Amniotic stem cell (primary cell): ENCODE measurements around the gene NFE2L3.
"Not testable (repeated sequence)": the region's sequence is repeated elsewhere in the genome, so short reads cannot be mapped to it uniquely, and the experiment has no call there.

Source experiments
- DNase-seq: peaks from one replicate; lab custom pipeline; 2025; lab: John Stamatoyannopoulos, UW

The NFE2L3 gene, protein sequence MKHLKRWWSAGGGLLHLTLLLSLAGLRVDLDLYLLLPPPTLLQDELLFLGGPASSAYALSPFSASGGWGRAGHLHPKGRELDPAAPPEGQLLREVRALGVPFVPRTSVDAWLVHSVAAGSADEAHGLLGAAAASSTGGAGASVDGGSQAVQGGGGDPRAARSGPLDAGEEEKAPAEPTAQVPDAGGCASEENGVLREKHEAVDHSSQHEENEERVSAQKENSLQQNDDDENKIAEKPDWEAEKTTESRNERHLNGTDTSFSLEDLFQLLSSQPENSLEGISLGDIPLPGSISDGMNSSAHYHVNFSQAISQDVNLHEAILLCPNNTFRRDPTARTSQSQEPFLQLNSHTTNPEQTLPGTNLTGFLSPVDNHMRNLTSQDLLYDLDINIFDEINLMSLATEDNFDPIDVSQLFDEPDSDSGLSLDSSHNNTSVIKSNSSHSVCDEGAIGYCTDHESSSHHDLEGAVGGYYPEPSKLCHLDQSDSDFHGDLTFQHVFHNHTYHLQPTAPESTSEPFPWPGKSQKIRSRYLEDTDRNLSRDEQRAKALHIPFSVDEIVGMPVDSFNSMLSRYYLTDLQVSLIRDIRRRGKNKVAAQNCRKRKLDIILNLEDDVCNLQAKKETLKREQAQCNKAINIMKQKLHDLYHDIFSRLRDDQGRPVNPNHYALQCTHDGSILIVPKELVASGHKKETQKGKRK

DNA sequence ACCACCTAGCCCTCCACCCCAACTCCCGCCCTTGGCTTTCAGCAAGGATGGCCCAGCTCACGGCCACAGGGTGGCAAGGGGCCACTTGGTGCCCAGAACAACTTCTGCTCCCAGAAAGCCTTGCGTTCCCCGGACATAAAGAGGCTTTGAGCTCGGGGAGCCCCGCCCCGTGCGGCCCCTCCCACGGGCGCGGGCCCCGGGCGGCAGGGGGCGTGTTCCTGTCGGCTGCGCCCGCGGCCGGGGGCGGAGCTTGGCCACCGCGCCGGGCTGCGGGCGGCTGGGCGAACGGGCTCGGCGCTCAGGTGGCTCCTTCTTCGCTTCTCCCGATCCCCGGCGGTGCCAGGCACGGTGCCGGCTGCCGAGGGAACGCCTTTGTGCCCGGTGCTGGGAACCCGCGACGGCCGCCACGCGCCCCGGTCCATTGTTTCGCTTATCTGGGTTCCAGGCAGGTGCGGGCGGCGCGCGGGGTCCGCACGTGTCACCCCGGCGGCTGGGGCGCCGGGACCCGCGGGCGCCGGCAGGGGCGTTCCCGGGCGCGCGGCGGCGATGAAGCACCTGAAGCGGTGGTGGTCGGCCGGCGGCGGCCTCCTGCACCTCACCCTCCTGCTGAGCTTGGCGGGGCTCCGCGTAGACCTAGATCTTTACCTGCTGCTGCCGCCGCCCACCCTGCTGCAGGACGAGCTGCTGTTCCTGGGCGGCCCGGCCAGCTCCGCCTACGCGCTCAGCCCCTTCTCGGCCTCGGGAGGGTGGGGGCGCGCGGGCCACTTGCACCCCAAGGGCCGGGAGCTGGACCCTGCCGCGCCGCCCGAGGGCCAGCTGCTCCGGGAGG is at the start of gene NFE2L3:
Gene NFE2L3 (plus strand): TSS at position 246 of the 829 bp plus-strand sequence. CDS start 301 bp downstream, at position 547.
- DNase-seq, result peak; percentile 31

DNA sequence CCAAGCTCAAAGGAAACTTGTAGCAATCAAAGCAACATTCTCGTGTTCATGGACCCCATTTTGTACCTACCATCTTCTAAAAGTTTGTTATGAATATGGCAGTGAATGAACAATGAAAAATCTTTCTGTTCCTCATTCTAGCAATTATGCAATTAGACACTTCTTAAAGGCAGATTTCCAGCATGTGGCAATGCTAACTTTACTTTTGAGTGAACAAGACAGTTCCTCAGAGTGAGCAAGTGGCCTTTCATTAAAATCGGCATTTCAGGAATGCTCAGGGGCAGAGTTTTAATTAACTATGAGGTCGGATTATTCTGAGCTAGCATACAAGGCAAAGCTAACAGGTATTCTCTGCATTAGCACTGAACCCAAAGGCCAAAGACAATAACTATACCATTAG is 48.4 kb upstream of the NFE2L3 start:
- DNase-seq, result no peak

DNA sequence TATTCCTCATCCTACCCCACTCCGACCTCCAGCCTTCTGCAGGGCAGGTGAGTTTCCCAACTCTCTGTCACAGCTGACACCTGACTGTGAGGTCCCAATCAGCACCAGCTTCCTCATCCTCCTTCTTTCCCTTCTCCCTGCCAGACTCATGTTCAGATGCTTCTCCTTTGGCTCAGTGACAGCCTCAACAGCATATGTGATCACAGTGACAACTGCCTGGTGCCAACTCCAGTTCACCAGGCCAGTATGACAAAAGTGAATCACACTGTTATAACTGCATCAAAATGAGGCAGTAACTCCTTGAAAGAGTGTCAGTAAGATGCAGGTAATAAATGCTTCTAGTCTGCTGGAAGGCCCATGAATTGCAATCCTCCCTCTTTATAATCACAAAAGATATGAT is 46.8 kb upstream of the NFE2L3 start:
- no peak for DNase-seq

DNA sequence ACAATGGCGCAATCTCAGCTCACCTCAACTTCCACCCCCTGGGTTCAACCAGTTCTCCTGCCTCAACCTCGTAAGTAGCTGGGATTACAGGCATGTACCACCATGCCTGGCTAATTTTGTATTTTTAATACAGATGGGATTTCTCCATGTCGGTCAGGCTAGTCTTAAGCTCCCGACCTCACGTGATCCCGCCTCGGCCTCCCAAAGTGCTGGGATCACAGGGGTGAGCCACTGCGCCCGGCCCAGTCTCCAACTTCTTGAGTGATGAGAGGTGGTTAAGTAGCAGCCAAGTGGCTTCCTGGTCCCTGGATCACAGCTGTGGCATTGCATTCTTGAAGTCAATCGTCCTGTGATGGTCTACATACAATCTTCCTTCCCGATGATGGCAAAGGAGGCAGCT is 46.1 kb upstream of the NFE2L3 start:
- no peak for DNase-seq

DNA sequence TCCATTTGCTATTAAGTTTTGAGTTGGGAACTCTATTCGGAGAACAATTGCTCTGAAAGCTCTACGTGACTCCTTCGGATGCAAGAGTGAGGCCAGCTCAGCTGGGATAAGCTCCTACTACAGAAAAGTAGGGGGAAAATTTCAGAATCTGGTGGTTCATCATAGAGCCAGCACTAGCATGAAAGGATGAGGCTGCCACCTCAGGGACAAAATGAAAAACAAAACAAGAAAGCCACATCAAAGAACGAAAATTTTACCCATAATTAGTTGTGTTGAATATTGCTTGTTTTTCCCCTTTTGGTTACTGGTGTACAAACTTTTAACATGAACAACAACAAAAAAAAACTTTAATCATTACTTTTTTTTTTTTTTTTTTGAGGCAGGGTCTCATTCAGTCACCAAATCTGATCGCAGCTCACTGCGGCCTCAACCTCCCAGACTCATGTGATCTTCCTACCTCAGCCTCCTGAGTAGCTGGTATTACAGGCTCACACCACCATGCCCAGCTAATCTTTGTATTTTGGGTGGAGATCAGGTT is 39.7 kb upstream of the NFE2L3 start:
- DNase-seq, result no peak

DNA sequence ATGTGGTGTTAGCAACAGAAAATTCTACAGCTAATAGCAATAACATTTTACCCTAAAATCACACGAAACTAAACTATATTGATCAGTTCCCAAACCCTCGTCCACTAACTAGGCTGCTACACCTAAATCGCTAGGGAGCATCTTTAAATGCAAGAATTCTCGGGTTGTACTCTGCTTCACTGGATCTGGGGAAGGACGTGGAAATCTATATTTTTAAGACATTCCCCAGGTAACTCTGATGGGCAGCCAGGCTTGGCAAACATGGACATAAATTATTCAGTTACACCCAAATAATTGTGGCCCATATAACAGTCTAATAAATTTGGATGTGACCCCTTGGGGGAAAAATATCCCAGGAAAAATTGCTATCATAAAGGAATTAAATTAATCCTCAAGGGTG is 36.3 kb upstream of the NFE2L3 start:
- DNase-seq, result no peak

DNA sequence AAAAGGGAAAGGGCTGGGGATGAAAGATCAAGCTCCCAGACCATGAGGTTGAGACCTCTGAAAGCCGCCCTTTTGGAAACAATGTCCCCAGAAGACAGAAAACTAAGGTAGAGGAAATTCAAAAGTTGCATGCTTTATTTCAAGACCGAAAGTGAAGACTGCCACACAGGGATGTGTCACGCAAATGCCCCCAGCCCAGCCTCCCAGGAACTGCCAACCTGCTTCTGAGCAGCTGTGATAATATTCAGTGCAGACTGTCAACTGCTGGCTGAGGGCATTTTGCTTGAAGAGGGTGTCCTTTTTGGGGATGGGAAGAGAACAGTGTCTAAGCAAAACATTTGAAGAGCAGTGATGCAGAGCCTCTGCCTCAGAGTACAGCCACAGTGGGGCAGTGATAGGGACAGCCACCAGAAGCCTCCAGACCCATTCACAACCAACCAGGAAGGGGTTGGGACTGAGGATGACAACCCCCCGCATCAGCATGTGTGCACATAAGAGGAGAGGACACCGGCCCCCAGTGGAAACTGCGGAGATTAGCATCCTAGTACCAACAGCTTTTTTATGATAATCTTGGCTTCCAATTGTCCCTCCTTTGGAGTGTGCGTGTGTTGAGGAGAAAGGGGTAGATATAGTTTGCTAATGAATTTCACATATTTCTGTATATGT is 34.7 kb upstream of the NFE2L3 start:
- no peak for DNase-seq

DNA sequence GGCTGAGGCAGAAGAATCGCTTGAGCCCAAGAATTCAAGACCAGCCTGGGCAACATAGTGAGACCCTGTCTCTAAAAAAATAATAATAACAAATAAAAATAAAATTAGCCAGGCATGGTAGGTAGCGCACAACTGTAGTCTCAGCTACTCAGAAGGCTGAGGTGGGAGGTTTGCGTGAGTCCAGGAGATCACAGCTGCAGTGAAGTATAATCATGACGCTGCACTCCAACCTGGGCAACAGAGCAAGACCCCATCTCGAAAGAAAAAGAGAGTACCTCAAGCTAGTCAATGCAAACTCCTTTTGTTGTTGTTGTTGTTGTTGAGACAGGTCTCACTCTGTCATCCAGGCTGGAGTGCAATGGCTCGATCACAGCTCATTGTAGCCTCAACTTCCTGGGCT is 34.0 kb upstream of the NFE2L3 start:
- DNase-seq, result no peak

DNA sequence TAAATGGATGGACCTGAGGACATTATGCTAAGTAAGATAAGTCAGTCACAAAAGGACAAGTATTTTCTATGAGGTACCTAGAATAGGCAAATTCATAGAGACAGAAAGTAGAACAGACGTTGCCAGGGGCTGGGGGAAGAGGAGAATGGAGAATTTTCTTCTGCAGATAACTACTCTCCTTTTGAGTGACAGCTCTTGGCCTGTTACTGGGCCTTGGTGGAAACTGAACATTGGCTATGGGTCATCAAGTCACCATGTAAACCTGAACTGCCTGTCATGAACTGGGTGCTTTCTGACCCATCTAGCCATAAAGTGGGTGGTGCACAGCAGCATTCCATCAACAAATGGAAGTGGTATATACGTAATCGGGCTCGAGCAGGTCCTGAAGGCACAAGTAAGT is 29.3 kb upstream of the NFE2L3 start:
- no peak for DNase-seq

DNA sequence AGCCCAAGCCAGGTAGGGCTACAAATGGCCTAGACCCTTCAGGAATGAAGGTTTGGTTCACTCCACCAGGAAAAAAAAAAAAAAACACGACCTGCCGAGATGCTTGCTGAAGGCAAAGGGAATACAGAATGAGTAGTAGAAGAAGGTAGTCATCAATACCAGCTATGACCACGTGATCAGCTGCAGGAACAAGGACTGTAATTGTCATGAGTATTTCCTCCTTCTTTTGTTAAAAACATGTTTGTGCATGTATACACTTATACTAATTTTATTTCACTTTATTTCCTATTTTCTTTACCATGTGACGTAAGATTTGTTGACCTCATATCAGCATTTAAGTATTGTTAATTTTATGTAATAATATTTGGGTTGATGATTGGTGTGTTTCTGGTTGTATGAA is 27.2 kb upstream of the NFE2L3 start:
- DNase-seq, result not testable (repeated sequence)

DNA sequence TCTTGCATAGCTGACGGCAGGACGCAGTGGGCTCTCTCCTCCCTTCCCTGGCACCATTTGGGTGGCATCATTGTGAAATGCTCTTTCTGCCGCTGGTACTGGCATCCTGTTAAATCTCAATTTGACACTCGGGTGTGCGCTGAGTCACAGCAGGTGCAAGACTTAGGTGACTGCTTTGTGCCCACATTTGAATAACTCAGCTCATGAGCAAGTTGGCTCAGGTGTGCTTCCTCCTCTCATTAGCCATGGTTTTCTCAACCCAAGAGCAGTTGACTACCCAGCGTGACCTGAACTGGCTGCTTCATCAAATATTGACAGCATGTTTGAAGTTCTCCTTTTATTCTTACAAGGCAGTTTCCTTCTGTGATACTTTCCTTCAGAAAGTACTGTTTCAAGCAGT is 24.6 kb upstream of the NFE2L3 start:
- DNase-seq, result no peak

DNA sequence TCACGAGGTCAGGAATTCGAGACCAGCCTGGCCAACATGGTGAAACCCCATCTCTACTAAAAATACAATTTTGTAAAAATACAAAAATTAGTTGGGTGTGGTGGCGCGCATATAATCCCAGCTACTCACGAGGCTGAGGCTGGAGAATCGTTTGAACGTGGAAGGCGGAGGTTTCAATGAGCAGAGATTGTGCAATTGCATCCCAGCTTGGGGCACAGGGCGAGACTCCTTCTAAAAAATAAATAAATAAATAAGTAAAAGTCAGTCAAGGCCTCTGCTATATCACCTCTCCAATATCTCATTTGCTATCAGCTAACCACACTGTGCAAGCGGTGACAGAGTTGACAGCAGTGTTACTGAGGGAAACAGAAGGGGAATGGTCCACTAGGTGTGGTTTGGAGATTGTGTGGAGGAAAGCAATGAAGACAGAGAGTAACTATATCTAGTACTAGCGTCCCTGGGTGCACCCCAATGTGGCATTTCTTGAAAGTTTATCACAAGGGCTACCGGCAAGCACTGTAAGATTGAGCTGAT is 20.9 kb upstream of the NFE2L3 start:
- DNase-seq, result no peak

DNA sequence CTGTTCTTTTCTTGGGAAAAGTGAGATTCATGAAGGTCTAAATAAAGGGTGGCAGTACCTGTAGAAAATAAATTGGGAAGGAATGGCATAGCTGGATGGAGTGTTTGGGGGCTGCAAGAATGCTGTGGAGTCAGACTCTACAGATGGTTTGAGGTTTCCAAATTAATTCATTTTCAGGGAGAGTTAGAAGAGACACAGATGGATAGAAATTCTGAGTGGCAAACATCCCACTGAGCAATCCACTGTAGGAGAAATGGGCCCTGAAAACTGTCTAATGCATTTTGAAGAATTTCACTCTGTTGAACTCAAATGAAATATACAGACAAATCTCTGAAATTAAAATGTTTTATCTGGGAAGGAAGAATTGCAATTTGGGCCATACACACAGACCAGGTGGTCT is 16.9 kb upstream of the NFE2L3 start:
- DNase-seq, result no peak

DNA sequence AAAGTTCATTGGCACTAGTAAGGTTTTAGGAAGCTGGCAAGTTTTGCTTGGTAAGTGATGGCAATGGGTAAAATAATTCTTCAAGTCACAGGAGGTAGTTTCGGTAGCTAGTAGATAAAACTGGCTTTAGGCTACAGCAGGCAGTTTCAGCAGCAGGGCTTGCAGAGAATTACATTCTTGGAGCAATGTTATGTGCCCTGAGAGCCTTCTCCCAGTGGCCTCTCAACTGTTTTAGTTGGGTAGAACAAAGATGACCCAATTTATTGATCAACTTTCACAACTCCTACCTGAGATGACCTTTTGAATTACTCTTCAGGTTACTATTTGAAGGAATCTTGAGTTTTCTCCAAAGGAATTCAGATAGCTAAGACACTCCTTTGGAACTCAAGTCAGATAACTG is 16.4 kb upstream of the NFE2L3 start:
- no peak for DNase-seq

DNA sequence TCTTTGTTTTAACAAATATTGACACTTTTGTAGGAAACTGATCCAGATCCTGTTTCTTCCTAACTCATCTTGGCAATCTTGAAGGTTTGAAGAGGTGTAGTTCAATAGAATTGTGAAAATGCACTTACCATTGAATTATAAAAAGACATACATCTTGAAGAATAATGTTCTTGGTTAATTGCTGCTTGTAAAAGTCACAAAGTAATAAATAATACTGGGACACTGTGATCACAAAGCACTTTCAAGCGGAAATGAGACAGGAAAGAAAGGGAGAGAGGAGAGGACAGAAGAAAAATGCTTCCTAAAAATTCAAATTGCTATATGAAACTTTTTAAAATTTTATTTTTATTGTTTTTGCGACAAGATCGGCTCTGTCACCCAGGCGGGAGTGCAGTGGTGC is 15.2 kb upstream of the NFE2L3 start:
- no peak for DNase-seq

DNA sequence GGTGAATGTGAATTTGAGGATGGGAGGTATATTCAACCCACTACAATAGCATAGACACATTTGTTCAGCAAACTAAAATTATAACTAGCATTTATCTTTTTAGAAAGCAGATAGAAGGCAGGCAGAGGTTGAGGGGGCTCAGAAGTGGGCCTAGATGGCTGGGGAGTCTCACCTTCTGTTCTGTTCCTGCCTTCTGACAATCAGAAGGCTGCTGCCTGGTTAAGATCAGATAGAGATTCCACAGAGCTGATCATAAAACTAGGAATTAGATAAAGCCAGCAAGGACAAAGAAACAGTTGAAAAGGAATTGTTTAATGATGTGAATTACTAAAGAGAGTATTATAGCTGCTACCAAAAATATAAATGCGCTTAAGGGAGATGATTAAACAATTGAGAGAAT is 11.6 kb upstream of the NFE2L3 start:
- DNase-seq, result no peak

DNA sequence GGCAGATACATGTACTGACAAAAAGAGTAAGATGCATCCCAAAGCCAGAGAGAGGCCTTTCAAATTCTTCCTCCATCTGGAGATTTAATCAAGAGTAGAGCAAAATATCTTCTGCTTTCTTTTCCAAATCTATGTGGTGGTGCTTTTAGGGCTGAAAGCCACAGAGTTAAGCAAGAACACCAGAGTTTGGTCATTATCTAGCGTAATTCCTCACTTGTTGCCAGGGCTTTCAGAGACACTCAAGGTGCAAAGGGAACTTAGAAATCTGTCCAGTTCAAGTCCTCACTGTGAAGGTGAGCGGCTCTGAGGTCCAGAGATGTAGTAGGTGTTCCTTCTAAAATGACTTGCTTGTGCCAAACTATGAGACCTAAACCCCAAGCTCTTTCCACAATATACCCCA is 10.9 kb upstream of the NFE2L3 start:
- DNase-seq, result no peak

DNA sequence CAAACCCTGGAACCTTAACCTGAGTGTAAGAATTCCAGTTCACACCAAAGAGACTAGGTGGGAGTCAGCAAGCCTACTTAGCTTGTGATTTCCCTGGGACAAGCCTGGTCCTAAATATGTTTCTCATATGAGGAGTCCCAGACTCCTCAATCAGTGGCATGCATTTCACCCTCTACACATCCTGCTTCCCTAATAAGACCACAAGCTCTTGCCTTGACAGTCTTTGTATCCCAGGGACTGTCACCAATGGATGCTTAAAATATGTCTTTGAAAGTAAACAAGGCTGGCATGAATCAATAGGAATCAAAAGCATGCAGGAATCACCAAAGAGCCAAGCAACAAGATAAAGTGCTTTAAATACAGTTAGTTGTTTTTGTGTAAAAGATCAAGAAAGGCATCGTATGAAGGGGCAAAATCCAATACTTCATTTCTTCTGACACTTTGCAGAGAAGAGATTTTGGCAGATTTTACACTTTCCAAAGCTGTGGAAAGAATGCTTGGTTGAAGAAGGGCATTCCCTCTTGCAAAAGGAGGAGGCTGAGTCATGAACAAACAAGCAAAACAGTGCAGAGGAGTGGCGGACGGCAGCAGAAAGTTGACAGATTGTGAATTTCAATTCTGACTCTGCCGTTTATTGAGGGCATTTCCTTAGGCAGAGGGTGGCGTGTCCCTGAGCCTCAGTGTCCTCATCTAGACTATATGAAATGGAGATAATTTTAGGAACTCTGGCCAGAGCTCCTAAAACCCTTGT is 8.5 kb upstream of the NFE2L3 start:
- DNase-seq, result no peak

DNA sequence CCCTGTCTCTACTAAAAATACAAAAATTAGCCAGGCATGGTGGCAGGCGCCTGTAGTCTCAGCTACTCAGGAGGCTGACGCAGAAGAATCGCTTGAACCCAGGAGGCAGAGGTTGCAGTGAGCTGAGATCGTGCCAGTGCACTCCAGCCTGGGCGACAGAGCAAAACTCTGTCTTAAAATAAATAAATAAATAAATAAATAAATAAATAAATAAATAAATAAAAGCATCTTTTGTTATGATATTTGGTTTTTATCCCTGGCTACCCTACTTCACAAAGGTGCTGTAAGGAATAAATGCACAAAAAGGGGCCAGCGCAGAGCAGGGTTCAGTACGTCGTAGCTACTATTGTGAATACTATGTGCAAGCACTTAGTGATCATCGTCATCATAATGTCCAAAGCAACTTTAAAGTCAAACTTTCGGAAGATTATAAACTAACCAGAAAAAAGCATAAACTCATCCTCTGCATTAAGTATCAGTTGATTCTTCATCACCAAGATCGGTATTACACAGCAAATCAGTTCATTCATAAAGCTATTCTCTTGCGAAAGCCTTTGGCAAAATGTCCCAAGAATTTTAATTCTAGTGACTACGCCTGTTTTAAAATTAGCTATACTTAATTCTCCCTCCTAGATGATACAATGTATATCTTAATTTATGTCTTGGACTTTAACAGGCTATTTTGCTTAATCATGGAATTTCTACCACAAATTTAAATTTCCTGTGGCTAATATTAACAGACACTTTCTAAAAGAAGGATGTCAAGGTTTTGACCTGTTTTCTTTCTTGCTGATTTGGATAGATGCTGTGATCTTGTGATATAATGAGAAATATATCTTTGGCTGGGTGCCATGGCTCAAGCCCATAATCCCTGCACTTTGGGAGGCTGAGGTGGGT is 7.6 kb upstream of the NFE2L3 start:
- no peak for DNase-seq

DNA sequence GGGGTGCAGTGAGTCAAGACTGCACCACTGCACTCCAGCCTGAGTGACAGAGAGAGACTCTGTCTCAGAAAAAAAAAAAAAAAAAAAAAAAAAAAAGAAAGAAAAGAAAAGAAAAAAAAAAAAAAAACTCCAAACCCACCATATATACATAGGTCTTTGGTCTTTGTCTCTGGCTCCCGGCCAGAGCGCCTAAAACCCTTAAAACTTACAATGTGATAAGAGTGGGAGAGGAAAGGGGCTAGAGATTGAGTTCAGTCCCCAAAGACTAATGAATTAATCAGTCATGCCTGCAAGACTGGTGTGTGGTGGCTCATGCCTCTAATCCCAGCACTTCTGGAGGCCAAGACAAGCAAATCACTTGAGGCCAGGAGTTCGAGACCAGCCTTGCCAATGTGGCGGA is 6.8 kb upstream of the NFE2L3 start:
- DNase-seq, result no peak
